Liver (tissue), 9 donors: Measurements from ENCODE around the gene PNMA8B. TPM values are rescaled to one million over a fixed set of nuclear protein-coding genes. Genes with fewer than 3 reads are reported as not detected.

ENCODE experiments used
- DNase-seq: peaks from one replicate; pipeline ENCODE4 v3.0.0-alpha.2; 2017; ENCODE audit warnings: low spot score
- H3K27ac ChIP-seq, 2 donors: one replicate each; pipeline ENCODE4 v1.7.0; 2013; ENCODE audit warnings: inconsistent platforms in 2 of 2, low read length in 2 of 2, control low read depth in 1 of 2, low read depth in 1 of 2, mild to moderate bottlenecking in 1 of 2
- H3K27me3 ChIP-seq, 4 donors: one replicate each; pipeline versions ENCODE4 v1.6.1 to v1.7.0; 2013; ENCODE audit warnings: low read length in 3 of 4, inconsistent platforms in 1 of 4, mild to moderate bottlenecking in 1 of 4, moderate library complexity in 1 of 4; ENCODE audit not compliant: control insufficient read depth in 4 of 4, insufficient read depth in 4 of 4
- H3K36me3 ChIP-seq, 4 donors: one replicate each; pipeline versions ENCODE4 v1.6.1 to v1.7.0; 2013; ENCODE audit warnings: low read length in 3 of 4, mild to moderate bottlenecking in 3 of 4, low read depth in 1 of 4, moderate library complexity in 1 of 4; ENCODE audit not compliant: control insufficient read depth in 4 of 4, insufficient read depth in 3 of 4
- H3K4me1 ChIP-seq, 4 donors: one replicate each; pipeline versions ENCODE4 v1.6.1 to v1.7.0; 2013; ENCODE audit warnings: low read length in 3 of 4, mild to moderate bottlenecking in 3 of 4, moderate library complexity in 1 of 4; ENCODE audit not compliant: control insufficient read depth in 4 of 4, insufficient read depth in 4 of 4
- H3K4me3 ChIP-seq, 3 donors: one replicate each; pipeline versions ENCODE4 v1.6.1 to v1.7.0; 2013; ENCODE audit warnings: low read length in 3 of 3, control low read depth in 1 of 3, low read depth in 1 of 3, mild to moderate bottlenecking in 1 of 3
- H3K9ac ChIP-seq, 2 donors: one replicate each; pipeline ENCODE4 v1.7.0; 2013; ENCODE audit warnings: low read length in 2 of 2, mild to moderate bottlenecking in 2 of 2, moderate library complexity in 2 of 2, control low read depth in 1 of 2, low read depth in 1 of 2
- H3K9me3 ChIP-seq, 4 donors: one replicate each; pipeline versions ENCODE4 v1.6.1 to v1.7.0; 2013; ENCODE audit warnings: low read length in 3 of 4; ENCODE audit not compliant: control insufficient read depth in 4 of 4
- EGR1 ChIP-seq, 2 donors: IDR thresholded peaks; 2 replicates each; pipeline ENCODE4 v1.6.1; 2016 to 2018; ENCODE audit warnings: antibody characterized with exemption in 2 of 2, low read depth in 2 of 2
- FOXA2 ChIP-seq: IDR thresholded peaks from 2 replicates; pipeline ENCODE4 v1.6.1; 2016; ENCODE audit warnings: antibody characterized with exemption
- GABPA ChIP-seq, 2 donors: IDR thresholded peaks in 1 of 2; conservative IDR thresholded peaks in 1 of 2; 2 replicates each; pipeline ENCODE4 v1.6.1; 2016; ENCODE audit warnings: antibody characterized with exemption in 2 of 2, mild to moderate bottlenecking in 1 of 2, moderate library complexity in 1 of 2
- HNF4A ChIP-seq, 2 donors: conservative IDR thresholded peaks; 2 replicates each; pipeline ENCODE4 v1.6.1; 2016; ENCODE audit warnings: antibody characterized with exemption in 2 of 2, mild to moderate bottlenecking in 2 of 2
- HNF4G ChIP-seq: IDR thresholded peaks from 2 replicates; pipeline ENCODE4 v1.6.1; 2016; ENCODE audit warnings: antibody characterized with exemption
- JUND ChIP-seq, 2 donors: IDR thresholded peaks; 2 replicates each; pipeline ENCODE4 v1.6.1; 2016; ENCODE audit warnings: antibody characterized with exemption in 2 of 2
- NR2F2 ChIP-seq: IDR thresholded peaks from 2 replicates; pipeline ENCODE4 v1.6.1; 2016; ENCODE audit warnings: antibody characterized with exemption
- REST ChIP-seq: IDR thresholded peaks from 2 replicates; pipeline ENCODE4 v1.6.1; 2016; ENCODE audit warnings: antibody characterized with exemption, mild to moderate bottlenecking
- RXRA ChIP-seq, 2 donors: IDR thresholded peaks; 2 replicates each; pipeline ENCODE4 v1.6.1; 2017 to 2018; ENCODE audit warnings: antibody characterized with exemption in 2 of 2, mild to moderate bottlenecking in 1 of 2
- SP1 ChIP-seq: IDR thresholded peaks from 2 replicates; pipeline ENCODE4 v1.6.1; 2018; ENCODE audit warnings: antibody characterized with exemption, mild to moderate bottlenecking
- TAF1 ChIP-seq: conservative IDR thresholded peaks from 2 replicates; pipeline ENCODE4 v1.6.1; 2016; ENCODE audit warnings: antibody characterized with exemption, mild to moderate bottlenecking
- ZBTB33 ChIP-seq: IDR thresholded peaks from 2 replicates; pipeline ENCODE4 v1.6.1; 2016; ENCODE audit warnings: antibody characterized with exemption
- WGBS: extraction: QIAGEN DNeasy Blood & Tissue Kit; methylation state at CpG from one replicate; pipeline ENCODE4 v1.1.7; 2013; 5-methylcytosine and 5-hydroxymethylcytosine counted together
- polyA plus RNA-seq, 2 donors: library from polyadenylated mRNA; stranded (reverse) in 1 of 2; unstranded in 1 of 2; fragments of 200-250 nt in 1 of 2; fragments of >200 nt in 1 of 2; fragmentation: Nextera tagmentation in 1 of 2; extraction: Ambion mirVana in 1 of 2; gene quantifications; one replicate each; pipeline versions ENCODE4 v1.2.1 to v1.2.3, GENCODE V29; 2013 to 2015
- total RNA-seq, 2 donors: library from RNA; depleted of rRNA; stranded (reverse); fragments of >200 nt; gene quantifications; one replicate each; pipeline ENCODE4 v1.2.3, GENCODE V29; 2014
- TF ChIP-seq, protein P1 (sequence below): IDR thresholded peaks from 2 replicates; pipeline ENCODE4 v1.6.1; 2016; ENCODE audit warnings: antibody characterized with exemption
- TF ChIP-seq, protein P2 (sequence below): IDR thresholded peaks from 2 replicates; pipeline ENCODE4 v1.6.1; 2016; ENCODE audit warnings: antibody characterized with exemption
- TF ChIP-seq, protein P3 (sequence below): fragments of 150-350 bp; IDR thresholded peaks from 2 replicates; pipeline ENCODE4 v1.5.1; 2017; ENCODE audit warnings: improper control_type of control experiment, low read depth, low read length; ENCODE audit not compliant: missing input control
- donor health status: healthy.
- donor health status: healthy.
- donor health status: healthy.
- donor health status: healthy.
- donor health status: healthy.

Gene PNMA8B
- total and polyA plus RNA-seq, 4 donors, result 0.15 to 0.59 (median 0.39) TPM

DNA sequence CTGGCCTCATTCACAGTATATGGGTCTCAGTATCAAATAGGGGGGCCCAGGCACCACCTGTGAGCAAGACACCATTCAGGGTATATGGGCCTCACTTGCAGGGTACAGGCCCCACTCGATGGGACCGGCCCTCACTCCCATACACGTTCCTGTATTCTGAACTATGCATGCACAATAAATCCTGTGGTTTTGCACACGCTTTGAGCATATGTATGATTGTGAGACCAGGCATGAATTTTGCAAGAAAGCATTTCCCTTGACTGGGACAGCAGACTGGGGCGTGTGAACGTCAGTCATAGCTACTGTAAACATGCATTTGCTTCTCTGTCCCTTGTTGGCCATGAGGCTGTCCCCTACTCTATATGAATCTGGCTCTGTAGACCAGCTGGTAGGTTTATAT, 637 bp upstream of the PNMA8B start:
- TF ChIP-seq HNF4A (conservative IDR thresholded peaks at IDR 0.05), result no peak
- no peak for TF ChIP-seq SP1
- TF ChIP-seq FOXA2, result no peak
- TF ChIP-seq, protein P1, sequence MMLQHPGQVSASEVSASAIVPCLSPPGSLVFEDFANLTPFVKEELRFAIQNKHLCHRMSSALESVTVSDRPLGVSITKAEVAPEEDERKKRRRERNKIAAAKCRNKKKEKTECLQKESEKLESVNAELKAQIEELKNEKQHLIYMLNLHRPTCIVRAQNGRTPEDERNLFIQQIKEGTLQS, result no peak
- Histone ChIP-seq H3K9ac (no peak overlapping the region), H3K27me3 (peaks cover 0 to 5% (median 2%) of the 10 kb centered on the region in 4 donors), H3K9me3 (no peaks in the 10 kb centered on the region), H3K27ac (no peak overlapping the region), H3K36me3 (no peaks in the 10 kb centered on the region), H3K4me1 (peaks cover 0 to 9% (median 0%) of the 10 kb centered on the region in 4 donors), H3K4me3 (no peak overlapping the region)
- DNase-seq, result no peak
- 85% methylated on average over 6 of the region's 6 CpGs for WGBS

DNA sequence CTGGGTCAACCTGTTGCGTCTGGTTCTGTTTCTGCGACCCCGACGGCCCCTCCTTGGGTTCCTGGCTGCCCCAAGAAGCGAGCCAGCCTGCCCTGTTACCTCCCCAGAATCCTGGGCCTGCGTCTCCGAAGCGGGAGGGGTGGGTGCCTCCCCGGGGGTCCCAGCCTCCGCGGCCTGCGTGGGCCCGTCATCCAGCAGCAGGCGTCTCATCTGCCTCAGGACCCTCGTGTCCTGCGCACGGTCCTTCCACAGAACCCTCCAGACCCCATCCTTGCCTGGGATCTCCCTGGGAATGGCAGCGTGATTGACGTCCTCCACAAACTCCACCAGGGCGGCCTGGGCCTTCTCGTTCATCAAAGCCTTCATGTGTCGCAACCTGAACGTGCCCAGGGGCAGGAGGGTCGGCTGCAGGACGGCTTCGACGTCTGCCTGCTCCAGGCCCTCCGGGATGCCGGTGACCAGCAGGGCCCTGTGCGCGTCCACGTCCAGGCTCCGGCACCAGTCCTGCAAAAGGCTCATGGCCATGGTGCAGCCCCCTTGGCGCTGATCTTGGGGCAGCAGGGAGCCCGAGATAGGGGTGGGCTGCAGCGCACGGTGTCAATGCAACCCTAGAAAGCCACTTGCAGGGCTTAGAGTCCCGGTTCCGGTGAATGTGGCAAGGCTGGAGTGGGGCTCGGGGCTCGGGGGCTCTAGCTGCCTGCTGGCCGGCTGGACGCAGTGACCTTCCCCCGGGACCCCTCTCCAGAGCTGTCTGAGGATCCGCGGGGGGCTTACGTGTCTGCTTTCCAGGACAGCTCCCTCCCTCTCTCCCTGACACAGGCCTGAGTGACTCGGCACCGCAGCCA, 504 bp downstream of the PNMA8B start:
- Histone ChIP-seq H3K36me3 (no peaks in the 10 kb centered on the region), H3K9me3 (no peaks in the 10 kb centered on the region), H3K4me3 (peak overlapping the region in 1 of 3 donors; percentile 8), H3K27me3 (peaks cover 0 to 9% (median 3%) of the 10 kb centered on the region in 4 donors), H3K27ac (no peak overlapping the region), H3K9ac (no peak overlapping the region), H3K4me1 (peaks cover 0 to 9% (median 0%) of the 10 kb centered on the region in 4 donors)
- no peak for DNase-seq
- TF ChIP-seq HNF4A (conservative IDR thresholded peaks at IDR 0.05) (no peak), SP1 (no peak)
- 21% methylated on average over 49 of the region's 49 CpGs for WGBS

DNA sequence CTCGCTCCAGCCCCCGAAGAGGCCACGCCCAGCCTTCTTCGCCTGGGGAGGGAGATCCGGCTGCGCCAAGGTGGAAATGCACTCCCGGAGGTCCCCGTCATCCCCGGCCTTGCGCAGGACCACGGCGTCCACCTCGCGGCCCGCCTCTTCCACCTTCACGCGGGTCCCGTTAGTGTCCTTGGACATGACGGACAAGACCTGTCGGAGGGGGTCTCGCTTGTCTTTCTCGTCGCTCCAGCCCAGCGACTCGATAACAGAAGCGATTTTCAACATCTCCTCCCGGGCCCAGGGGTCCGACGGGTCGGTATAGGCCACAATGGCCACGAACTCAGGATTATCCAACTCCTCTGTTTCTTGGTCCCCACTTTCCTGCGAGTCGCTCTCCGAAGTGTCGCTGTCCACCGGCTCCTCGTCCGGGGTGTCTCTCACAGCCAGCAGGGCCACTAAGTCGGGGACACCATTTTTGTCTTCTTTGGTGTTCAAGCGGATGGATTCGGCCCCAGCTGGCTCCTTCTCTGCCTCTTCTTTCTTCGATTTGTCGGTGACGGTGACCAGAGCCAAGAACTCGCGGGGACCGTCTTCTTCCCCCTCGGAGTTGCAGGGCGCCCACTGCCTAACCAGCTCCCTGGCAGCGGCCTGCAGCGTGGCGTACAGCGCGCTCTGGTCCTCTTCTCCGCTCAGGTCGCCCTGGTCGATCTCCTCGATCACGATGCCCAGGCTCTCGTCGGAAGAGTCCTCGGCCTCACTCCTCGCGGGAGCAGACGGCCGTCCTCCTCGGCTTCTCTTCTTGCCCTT, 1.3 kb downstream of the PNMA8B start:
- no peak overlapping the region for H3K9ac ChIP-seq
- 31% methylated on average over 67 of the region's 67 CpGs for WGBS
- H3K27me3 ChIP-seq, result peaks cover 0 to 9% (median 3%) of the 10 kb centered on the region in 4 donors
- DNase-seq, result no peak
- peaks cover 0 to 17% (median 5%) of the 10 kb centered on the region in 4 donors for H3K4me1 ChIP-seq
- TF ChIP-seq HNF4A (conservative IDR thresholded peaks at IDR 0.05) (no peak), JUND (IDR thresholded peaks at IDR 0.05) (no peak), RXRA (IDR thresholded peaks at IDR 0.05) (no peak), GABPA (IDR thresholded peaks at IDR 0.05 in 1 of 2, conservative IDR thresholded peaks at IDR 0.05 in 1 of 2) (no peak), TAF1 (no peak), NR2F2 (no peak), EGR1 (IDR thresholded peaks at IDR 0.05; ENCODE audit: low read depth in 2 of 2) (no peak), HNF4G (no peak), SP1 (no peak), ZBTB33 (no peak), REST (no peak)
- TF ChIP-seq, protein P2, sequence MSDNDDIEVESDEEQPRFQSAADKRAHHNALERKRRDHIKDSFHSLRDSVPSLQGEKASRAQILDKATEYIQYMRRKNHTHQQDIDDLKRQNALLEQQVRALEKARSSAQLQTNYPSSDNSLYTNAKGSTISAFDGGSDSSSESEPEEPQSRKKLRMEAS, result no peak
- TF ChIP-seq, protein P3, sequence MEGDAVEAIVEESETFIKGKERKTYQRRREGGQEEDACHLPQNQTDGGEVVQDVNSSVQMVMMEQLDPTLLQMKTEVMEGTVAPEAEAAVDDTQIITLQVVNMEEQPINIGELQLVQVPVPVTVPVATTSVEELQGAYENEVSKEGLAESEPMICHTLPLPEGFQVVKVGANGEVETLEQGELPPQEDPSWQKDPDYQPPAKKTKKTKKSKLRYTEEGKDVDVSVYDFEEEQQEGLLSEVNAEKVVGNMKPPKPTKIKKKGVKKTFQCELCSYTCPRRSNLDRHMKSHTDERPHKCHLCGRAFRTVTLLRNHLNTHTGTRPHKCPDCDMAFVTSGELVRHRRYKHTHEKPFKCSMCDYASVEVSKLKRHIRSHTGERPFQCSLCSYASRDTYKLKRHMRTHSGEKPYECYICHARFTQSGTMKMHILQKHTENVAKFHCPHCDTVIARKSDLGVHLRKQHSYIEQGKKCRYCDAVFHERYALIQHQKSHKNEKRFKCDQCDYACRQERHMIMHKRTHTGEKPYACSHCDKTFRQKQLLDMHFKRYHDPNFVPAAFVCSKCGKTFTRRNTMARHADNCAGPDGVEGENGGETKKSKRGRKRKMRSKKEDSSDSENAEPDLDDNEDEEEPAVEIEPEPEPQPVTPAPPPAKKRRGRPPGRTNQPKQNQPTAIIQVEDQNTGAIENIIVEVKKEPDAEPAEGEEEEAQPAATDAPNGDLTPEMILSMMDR, result no peak
- TF ChIP-seq, protein P1, result no peak
- no peak overlapping the region for H3K27ac ChIP-seq
- H3K9me3 ChIP-seq, result no peaks in the 10 kb centered on the region
- peak overlapping the region in 1 of 3 donors; percentile 33 for H3K4me3 ChIP-seq
- H3K36me3 ChIP-seq, result no peaks in the 10 kb centered on the region
